ENCODE data around the gene PLXNB2.

Gene PLXNB2

DNA sequence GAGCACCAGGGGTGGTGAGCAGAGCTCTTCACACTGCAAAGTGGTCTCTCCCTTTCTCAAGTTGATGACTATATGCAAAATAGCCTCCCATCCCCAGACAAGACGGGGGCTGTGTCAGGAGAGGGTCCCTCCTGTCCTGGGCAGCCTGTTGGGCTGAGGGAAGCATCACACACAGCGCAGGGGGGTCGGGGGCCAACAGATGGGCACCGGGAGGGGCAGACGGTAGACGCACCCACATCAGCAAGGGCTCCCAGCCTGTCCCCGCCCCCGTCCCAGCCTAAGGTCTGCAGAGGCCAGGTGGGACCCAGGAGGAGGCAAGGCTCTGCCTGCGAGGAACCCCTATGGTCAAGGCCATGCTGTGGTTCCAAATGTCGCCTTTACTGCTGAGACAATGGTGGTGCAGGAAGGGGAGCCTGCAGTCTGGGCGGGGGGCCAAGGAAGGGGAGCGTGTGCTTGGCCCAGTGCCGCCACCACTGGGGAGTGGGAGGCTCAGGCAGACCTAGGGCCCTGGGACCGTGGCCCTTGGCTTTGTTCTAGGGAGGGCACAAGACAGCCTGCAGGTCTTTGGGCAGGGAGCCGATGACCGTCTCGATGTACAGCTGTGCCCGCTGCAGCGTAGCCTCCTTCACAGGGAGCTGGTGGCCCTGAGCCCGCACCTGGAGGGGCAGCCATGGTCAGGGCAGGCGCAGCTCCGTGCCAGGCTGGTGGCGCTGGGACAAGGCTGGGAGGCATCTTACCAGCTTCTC lies 4.3 kb upstream of the PLXNB2 start:
- DNase-seq (ENCODE audit: insufficient read length, low spot score) = no peak
- no peak for FAIRE-seq

DNA sequence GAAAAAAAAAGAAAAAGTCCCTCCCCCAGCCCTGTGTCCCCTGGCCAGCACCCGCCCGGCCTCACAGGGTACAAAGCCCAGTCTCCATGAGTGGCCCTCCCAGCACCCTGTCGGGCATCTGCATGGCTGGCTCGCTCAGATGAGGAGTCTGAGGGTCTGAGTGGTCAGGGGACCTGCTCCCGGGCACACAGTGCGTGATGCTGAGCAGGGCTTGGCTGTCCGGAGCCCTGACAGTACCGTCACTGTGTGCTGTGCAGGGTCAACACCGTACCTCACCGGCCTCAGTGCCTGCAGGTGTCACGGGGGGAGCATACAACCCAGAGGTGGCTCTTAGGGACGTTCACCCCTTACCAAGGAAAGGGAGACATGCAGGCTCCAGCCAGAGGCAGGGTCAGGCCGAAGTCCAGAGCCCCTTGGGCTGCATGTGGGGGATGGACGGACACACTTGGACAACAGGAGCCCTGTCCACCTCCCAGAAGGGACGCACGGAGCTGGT lies 3.6 kb upstream of the PLXNB2 start:
- FAIRE-seq (no peak), DNase-seq (ENCODE audit: insufficient read length, low spot score) (no peak)

DNA sequence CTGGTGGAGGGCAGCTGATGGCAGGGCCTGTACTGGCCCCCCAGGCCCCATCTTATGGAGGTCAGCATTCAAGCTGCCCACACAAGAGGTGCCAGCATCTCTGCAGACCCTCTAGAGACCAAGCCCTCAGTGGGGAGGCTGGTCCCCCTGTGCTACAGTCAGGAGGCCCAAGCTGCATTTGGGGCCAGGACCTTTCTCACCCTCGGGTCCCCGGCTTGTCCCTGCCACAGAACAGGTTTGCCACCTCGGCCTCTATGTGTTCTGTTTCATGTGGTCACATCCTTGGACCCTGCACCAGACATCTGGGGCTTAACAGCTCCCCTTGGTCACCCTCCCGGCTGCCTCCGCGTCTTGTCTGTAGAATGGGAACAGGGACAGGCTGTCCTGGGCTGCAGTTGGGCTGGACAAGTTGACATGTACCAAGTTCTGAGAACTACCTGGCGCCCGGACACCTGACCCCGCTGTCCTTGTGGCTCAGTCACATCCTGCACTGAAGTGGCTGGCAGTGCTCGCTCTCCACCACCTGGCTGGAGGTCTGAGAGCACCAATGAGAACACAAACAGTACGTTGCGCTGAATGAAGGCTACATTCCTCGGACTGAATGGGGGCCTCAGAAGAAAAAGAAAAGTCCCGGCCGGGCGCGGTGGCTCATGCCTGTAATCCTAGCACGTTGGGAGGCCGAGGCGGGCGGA lies 2.7 kb upstream of the PLXNB2 start:
- no peak for FAIRE-seq
- no peak for DNase-seq (ENCODE audit: insufficient read length, low spot score)

DNA sequence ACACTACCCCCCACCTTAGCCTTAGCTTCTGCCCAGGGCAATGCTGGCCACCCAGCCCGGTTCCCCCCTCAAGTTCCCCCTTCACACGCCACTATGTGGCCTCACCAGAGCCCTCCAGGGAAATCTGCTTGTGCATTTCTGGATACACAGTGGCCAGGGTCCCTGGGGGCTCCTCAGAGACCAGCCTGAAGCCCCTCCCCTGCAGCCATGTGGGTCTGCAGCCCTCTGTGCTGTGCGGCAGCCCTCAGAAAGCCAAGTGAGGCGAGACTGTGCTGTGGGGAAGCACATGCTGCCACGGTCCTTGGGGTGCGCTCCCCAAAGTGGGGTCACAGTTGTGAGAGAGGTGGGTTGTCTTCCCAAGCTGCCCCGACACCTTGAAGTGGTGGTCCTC lies 2.1 kb upstream of the PLXNB2 start:
- DNase-seq (ENCODE audit: insufficient read length, low spot score) (no peak), FAIRE-seq (no peak)

DNA sequence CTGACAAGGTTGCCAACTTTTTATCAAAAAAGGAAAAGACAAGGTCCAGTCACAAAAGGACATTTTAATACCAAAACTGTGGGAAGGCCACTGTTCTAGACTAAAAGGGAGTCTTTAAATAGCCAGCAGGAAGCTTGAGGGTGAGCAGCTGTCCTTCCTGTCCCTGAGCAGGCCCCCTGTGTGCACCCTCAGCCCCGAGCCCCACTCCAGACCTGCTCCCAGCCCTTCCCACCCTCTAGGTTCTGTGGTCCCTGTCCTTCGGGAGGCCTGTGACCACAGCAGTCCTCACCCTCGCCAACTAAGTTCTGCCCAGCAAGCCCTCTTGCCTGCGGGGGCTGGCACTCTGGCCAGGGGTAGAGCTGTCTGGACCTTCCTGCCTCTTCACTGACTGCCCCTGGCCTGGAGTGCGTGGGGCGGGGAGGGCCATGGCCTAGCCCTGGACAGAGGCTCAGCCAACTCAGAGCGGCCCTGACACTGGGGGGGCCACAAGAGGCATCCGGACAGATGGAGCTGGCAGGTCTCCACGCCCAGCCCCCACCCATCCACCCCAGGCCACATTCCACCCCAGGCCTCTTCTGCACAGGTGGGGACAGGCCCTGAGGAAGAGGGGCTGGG lies 1.6 kb upstream of the PLXNB2 start:
- no peak for DNase-seq (ENCODE audit: insufficient read length, low spot score)
- no peak for FAIRE-seq

DNA sequence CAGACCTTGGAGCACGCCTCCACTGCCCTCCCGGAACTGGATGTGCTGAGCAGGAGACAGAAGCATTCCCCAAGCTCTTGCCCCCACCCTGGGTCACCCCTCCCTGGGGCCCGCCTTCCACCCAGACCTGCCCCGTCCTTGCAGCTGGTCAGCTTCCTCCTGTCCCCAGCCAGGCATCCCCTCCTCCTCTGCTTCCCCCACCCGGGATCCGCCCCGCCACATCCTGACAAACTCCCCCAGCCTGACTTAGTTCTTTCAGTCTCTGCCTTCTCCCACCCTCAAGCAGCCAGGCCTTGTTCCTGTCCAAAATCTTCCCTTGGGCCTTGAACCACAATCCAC lies 1.1 kb upstream of the PLXNB2 start:
- peak; percentile 72 for FAIRE-seq
- DNase-seq (ENCODE audit: insufficient read length, low spot score) = peak; percentile 48

DNA sequence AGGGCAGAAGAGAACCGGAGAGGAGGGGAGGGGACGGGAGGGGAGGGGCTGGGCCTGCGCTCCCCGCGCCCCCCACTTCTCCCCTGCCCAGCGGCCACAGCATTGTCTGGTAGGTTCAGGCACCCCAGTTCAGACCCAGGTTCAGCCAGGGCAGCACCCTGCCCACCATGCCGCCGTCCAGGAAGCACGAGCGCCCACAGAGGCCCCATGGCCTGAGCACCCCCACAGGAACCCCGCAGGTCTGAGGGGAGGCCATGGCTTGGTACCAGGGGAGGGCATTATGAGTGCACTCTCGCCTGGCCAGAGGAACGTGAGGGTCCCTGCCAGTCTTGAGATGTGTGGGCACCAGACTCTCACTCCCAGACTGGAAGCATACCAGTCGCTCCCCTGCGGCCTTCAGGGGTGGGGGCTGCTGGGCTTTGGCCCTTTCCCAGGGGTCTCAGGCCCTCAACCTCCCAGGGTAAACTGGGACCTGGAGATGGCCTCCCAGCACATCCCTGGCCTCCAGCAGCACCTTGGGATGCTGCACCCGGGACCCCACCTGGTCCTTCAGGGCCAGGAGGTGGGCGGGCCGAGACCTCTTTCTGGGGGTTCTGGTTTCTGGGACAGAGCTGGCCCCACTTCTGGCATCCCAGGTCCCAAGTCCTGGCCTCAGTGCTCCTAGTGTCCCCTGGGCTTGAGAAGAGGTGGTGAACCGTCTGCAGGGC lies 597 bp upstream of the PLXNB2 start:
- FAIRE-seq (no peak), DNase-seq (ENCODE audit: insufficient read length, low spot score) (no peak)

DNA sequence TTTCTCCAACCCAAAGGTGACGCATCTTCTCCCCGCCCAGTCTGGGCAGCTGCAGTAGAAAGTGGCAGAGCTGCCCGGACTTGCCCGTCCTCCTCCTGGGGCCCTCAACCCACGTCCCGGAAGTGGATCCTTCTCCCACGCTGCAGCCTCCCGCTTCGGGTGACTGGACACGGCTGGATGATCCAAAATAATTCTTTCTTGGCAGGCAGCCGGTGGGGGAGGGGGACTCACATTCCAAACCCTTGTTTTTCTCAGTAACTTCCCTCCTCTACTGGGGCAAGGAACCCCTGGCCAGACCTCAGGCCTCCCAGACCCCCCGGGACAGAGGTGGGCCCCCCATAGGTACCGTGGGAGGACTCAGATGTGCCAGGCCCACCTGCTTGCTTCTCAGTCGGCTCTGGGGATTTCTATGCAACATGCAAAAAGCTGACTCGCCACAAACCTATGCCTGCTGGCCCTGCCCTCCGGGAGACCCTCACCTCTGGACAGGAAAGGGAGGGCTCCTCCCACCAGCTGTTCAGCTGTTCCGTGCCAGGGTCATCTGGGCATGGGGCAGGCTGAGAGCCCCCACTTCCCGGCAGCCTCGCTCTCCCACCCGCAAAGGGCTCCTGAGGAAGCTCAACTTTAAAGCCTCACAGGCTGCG lies 1.4 kb downstream of the PLXNB2 start:
- DNase-seq (ENCODE audit: insufficient read length, low spot score) = peak; percentile 96
- FAIRE-seq = peak; percentile 92

DNA sequence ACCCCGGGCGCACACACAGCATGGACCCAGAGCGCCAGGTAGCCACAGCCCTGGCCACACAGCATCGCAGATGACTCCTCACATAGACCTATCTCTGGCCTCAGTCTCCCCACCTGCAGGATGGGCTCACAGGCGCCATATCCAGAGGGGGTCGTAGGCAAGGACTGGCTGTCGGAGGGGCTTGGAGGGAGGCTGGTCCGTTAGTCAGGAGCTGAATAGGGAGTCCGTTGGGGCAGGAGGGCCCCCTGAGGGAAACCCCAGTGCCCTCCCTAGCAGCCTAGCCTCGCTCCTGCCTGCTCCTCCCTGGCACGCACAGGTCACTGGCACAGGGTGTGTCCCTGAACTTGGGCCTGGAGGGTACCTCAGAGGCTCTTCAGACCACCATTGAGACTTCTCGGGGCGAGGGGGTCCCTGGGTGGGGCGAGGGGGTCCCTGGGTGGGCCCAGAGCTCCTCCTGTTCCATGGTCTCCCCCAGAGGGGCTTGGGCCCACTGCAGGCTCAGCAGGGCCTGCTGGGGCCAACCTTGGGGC lies 2.0 kb downstream of the PLXNB2 start:
- FAIRE-seq = no peak
- DNase-seq (ENCODE audit: insufficient read length, low spot score) = no peak

DNA sequence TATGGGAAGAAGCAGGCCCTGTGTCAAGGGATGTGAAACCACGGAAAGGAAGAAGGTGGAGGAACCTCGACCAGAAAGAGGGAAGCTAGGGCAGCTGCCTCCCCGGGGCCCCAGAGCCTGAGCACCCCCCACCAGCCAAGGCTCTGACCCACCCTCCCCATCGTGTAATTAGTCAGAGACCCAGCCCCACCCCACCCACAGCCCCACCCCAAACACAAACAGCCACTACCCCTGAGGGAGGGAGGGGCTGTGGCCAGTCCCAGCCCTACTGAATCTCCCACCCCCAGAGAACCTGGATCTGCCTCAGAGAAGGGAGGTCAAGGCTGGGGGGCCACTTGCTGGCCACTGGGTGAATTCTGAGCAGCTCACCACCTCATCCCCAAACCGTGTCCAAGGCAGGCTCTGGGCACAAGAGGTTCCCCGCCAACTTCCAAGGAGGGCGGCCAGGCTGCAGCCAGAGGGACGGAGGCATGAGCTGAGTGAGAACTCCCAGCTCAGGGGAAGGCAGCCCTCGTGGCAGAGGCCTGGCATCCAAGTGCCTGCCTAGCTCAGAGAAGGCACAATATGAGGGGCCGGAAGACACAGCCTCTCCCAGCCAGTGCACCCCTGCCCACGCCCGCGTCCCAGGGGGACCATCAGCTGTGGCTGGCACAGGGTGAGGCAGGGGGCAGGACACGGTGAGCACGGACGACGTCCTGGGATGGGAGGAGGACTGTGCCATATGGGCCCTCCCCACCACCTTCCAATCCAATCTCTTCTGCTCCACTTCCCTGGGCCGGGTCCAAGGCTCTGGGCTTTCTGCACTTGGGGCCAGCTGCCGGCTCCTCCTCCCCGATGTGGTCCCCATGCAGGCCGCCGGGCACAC lies 2.7 kb downstream of the PLXNB2 start:
- FAIRE-seq (no peak), DNase-seq (ENCODE audit: insufficient read length, low spot score) (no peak)

DNA sequence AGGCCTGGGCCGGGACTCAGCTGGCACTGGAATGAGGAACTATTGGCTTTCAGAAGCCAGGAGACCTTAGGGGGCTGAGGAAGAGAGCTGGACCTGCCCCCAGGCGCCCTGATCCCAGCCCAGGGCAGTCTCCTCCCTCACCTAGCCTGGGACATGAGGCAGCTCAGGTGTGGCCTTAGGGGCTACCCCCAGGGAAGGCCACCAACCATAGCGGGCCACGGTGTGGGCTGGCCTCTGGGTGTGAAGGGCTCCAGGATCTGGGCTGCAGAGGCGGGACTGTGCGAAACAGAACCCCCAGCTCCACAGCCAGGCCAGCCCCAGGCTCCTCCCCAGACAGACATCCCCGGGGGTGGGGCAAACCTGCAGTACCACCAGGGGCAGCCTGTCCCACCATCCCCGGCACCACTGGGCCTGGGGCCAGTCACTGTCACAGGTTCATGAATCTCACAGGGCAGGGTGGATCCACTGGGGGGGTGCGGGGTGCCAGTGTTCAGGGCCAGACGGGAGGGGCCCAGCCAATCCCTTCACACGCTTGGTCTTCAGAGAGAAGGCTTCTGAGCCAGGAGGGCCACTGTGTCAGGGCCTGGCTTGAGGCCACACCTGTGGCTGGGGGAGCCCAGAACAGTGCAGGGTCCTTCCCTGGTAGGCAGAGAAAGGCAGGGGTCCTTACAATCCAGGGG lies 3.5 kb downstream of the PLXNB2 start:
- DNase-seq (ENCODE audit: insufficient read length, low spot score) = no peak
- no peak for FAIRE-seq

DNA sequence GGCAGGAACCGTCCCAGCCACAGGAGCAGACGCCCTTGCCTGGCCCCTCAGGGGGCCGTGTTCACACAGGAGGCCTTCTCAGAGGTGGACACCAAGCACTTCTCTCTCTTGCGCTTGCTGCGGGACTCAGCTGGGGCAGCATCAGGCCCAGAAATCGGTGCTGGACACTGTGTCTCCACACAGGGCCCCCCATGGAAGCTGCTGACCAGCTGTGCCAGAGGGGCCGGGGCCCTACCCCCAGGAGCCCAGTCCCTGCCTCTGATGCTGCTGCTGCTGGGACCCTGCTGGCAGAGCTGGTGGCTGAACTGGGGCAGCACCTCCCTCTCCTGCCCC lies 4.0 kb downstream of the PLXNB2 start:
- FAIRE-seq = no peak
- no peak for DNase-seq (ENCODE audit: insufficient read length, low spot score)

DNA sequence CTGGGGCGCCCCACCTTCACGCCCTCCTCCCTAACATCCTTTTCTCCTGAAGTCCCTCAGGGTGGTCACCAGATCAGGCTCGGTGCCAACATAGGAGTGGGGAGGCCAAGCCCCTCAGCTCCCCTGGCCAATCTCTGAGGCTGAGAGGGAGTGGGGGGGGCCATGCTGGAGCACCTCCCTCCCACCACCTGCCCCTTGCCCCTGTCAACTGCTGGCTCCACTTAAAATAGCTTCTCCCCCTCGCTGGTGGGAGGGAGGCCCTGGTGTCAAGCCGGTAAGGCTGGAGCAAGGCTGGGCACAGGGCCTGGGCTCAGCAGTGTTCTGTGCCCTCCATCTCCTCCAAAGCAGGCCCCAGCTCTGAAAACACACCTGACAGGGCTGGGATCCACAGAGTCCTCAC lies 4.9 kb downstream of the PLXNB2 start:
- no peak for DNase-seq (ENCODE audit: insufficient read length, low spot score)
- FAIRE-seq = no peak

DNA sequence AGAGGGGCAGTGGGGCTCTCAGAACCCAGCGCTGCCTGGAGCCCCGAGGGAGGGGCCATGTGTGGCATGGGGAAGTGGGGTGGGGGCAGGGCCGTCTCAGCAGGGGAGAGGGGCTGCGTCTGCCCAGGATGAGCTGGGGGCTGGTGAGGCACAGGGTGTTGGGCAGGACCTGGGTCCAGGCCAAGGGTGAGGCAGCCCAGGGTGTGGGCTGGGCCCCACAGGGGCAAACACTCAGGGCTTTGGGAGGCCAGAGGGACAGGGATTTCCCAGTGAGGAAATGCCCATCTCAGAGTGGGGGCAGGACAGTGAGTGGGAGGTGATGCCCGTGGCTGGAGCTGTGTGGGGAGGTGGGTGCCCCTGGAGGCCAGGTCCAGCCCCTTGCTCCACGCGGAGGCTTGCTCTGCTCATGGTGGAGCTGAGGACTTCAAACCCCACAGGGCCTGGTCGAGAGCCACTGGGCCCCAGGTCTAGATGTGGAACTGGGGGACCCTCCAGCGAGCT lies 5.4 kb downstream of the PLXNB2 start:
- peak; percentile 46 for FAIRE-seq
- no peak for DNase-seq (ENCODE audit: insufficient read length, low spot score)

DNA sequence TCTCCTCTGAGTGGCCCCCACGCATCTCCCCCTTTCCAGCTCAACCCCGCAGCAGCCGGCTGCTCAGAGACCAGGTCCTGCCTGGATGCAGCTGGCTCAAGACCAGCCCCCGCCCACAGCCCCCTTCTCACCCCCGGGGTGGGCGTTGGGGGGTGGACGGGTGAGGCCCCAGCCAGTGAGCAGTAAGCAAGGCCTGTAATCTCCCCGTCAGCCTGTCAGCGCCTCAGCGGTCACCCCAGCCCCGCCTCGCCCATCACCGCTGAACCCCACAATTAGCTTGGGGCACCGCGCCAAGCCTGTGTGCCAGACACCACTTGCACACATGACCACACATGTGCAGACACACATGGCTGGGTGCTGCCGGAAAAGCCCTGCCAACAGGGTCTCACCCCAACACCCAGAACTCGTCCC lies 5.9 kb downstream of the PLXNB2 start:
- no peak for DNase-seq (ENCODE audit: insufficient read length, low spot score)
- no peak for FAIRE-seq

DNA sequence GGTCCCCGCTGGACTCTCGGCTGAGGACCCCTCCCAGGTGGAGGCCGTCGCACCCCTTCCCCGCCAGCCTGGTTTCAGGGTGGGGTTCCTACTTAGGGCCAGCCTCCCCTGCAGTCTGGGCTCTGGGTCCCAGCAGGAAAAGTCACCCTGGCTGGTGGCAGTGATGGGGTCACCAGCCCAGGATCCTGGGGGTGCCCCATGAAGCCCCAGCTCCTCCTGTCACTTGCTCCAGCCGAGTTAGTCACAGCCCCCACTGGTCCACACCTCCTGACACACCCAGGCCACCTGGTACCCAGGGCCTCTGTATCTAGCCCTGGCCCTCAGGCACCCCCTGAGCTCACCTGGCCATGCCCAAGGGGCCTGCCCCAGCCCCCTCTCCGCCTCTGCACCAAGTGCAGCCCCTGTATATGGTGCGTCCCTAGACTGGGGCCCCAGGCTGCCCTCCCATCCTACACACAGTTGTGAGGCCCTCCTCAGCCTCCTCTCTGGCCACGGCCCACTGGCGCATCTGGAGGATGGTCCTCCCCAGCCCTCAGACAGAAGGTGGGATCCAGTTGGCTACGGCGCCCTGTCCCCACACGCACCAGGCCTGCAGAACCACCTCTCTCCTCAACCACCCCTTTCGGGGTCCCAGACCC lies 6.7 kb downstream of the PLXNB2 start:
- DNase-seq (ENCODE audit: insufficient read length, low spot score) = no peak
- no peak for FAIRE-seq

DNA sequence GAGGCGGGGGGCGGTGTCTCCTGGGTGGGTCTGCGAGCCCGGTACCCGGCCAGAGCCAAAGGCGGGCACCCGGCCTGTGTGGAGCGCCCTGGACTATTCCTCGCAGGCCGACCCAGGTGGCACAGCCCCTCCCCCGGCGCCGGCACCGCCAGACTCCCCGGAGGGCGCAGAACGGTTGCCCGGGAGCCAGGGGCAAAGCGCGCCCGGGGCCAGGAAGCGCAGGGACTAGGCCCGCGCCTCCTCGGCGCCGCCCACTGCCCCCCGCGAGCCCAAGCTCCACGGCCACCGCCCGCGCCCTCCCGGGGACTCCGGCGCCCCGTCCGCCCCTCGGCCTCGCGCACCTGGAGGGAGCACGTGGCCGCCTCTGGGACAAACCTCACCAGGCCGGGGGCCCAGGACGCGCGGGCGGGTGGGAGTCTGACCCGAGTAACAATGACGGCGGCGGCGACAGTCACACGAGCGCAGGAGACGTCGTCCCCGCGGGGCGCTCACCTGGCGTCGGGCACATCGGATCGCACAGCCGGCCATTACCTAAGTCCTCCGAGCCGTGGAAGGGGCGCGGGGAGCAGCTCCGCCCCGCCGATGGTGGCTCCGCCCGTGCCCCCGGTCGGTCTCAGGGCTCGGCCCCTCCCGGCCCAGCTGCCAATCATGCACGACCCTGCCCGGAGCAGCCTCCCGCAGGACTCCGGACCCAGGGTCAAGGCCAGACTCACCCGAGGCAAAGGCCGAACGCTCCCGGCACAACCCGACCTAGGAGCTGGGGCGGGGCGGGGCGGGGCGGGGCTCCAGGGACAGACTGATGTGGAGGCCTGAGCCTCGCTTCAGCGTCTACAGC lies 7.4 kb downstream of the PLXNB2 start:
- DNase-seq (ENCODE audit: insufficient read length, low spot score) (no peak), FAIRE-seq (no peak)
